Transverse colon (tissue), 4 donors: ENCODE data around the gene SPATA31A5. TPM values are rescaled to one million over a fixed set of nuclear protein-coding genes. Genes with fewer than 3 reads are reported as not detected.
"Not testable (repeated sequence)": the region's sequence is repeated elsewhere in the genome, so short reads cannot be mapped to it uniquely, and the experiment has no call there.

ENCODE experiments used
- DNase-seq: peaks from one replicate; pipeline ENCODE4 v3.0.0-alpha.2; 2019
- H3K27ac ChIP-seq, 4 donors: fragments of 200-600 bp; sonication (generic); 2 replicates each; pipeline ENCODE4 v1.5.1; 2016 to 2018; ENCODE audit warnings: inconsistent platforms in 4 of 4
- H3K27me3 ChIP-seq: fragments of 200-600 bp; sonication (generic); 2 replicates; pipeline ENCODE4 v1.5.1; 2017; ENCODE audit warnings: inconsistent platforms
- H3K36me3 ChIP-seq, 4 donors: fragments of 200-600 bp; sonication (generic); 2 replicates each; pipeline ENCODE4 v1.5.1; 2017 to 2019; ENCODE audit warnings: inconsistent platforms in 4 of 4
- H3K4me1 ChIP-seq, 4 donors: fragments of 200-600 bp; sonication (generic); 2 replicates each; pipeline ENCODE4 v1.5.1; 2017 to 2020; ENCODE audit warnings: inconsistent platforms in 4 of 4
- H3K4me3 ChIP-seq, 4 donors: fragments of 200-600 bp; sonication (generic); 1 replicate in 1 of 4; 2 replicates in 3 of 4; pipeline versions ENCODE4 v1.5.1 to v1.6.1; 2017 to 2019; ENCODE audit warnings: inconsistent platforms in 4 of 4
- H3K9me3 ChIP-seq, 2 donors: fragments of 200-600 bp; sonication (generic); 2 replicates each; pipeline ENCODE4 v1.5.1; 2017 to 2019; ENCODE audit warnings: inconsistent platforms in 2 of 2
- WGBS, 2 donors: methylation state at CpG; one replicate each; pipeline ENCODE4 v1.1.5; 2018; ENCODE audit warnings: low coverage in 1 of 2; 5-methylcytosine and 5-hydroxymethylcytosine counted together
- in situ Hi-C, 4 donors: fragments of 200-750 bp; cut with MboI; loops; one replicate each; pipeline versions ENCODE4 v1.15.0 to v1.15.1; 2017; ENCODE audit warnings: low sequenced_read_pairs in 3 of 4, low pct_ligation_motif_present in 1 of 4, low pct_unique_long_range_greater_than_20kb in 1 of 4
- intact Hi-C: fragments of 100-400 bp; cut with DNase I; formaldehyde crosslinking; loops from one replicate; pipeline ENCODE4 v1.15.1; 2023; ENCODE audit warnings: low total_unique reads
- small RNA-seq, 4 donors: library from RNA; depleted of rRNA; stranded (forward); fragments of <200 nt; gene quantifications; one replicate each; pipeline ENCODE3, GENCODE V24; 2016
- total RNA-seq, 4 donors: library from RNA; depleted of rRNA; stranded (reverse); fragments of >200 nt; gene quantifications; one replicate each; pipeline ENCODE4 v1.1.0, GENCODE V29; 2016

Gene SPATA31A5
- not detected for total RNA-seq

DNA sequence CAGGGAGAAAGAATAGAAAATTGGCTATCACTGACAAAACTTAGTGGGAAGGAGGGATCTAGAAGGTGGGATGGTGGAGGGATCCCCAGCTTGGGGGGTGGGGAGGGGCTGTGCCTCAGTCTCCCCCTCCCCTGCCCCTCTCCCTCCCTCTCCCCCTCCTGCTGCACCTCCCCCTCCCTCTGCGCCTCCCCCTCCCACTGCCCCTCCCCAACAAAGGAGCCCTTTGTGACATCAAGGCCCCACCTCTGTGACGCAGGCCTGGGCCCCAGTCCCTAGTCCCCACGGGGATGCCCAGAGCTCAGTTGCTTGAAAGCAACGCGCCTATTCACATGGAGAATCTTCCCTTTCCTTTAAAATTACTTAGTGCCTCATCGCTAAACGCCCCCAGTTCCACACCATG lies at the start of gene SPATA31A5:
Gene SPATA31A5, plus strand, starts transcription at position 301 of the 400 bp plus-strand sequence. Its CDS starts 29 bp downstream, at position 330.
- H3K4me1 ChIP-seq, H3K9me3 ChIP-seq, H3K27me3 ChIP-seq, H3K27ac ChIP-seq, in situ Hi-C loops, H3K4me3 ChIP-seq, intact Hi-C loops, DNase-seq, H3K36me3 ChIP-seq: not testable (repeated sequence)
- WGBS, 2 donors = no CpG with 5 or more reads among the region's 7 CpGs

DNA sequence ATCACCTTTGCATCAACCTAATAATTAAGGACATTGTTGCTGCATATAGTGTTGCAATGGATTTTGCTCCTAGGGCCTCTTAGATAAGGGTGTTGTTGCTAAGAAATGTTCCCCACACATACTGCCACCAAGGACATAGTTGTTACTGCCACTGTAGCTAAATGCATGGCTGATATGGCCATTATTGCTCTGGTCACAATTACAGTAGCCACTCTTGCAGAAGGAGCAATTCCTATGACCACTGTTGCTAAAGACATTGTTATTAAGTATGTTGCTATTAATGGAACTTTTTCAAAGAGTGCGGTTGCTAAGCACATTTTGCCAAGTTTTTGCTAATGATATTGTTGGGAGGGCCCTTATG lies 48.8 kb downstream of the SPATA31A5 start:
- DNase-seq, H3K4me3 ChIP-seq, intact Hi-C loops, H3K27ac ChIP-seq, H3K9me3 ChIP-seq, H3K36me3 ChIP-seq, H3K27me3 ChIP-seq, H3K4me1 ChIP-seq, in situ Hi-C loops: not testable (repeated sequence)
- WGBS, 2 donors = no CpG with 5 or more reads among the region's 1 CpG

DNA sequence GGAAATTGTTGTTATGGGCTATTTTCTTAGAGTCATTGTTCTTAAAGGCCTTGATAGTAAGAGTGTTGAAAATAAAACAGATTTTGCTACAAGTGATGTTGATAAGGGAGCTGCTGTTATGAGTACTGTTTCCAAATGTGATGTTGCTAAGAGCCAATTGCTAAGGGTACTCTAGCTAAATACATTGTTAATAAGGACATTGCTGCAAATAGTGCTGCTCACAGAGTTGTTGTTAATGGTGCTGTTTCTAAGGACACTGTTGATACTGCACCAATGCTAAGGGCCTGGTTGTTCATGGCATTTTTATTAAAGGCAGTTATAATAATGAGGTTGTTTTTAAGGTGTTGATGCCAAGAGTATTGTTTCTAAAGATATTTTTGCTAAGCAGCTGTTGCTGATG lies 52.2 kb downstream of the SPATA31A5 start:
- H3K4me1 ChIP-seq, H3K9me3 ChIP-seq, H3K36me3 ChIP-seq, DNase-seq, in situ Hi-C loops, H3K27me3 ChIP-seq, H3K27ac ChIP-seq, intact Hi-C loops, H3K4me3 ChIP-seq: not testable (repeated sequence)

Small RNAs within 50 kb of the gene (small RNA-seq; reads per million reads assigned to genes)
- 0 reads per million in 4 donors for gene AL590491.3
